GM12801 (cell line): Measurements from ENCODE around the gene ARSB.

Experiments
- TF ChIP-seq, protein P1 (sequence below): IDR thresholded peaks from one replicate; pipeline ENCODE4 v1.5.1; 2011; ENCODE audit warnings: control low read depth; ENCODE audit not compliant: insufficient read length; ENCODE audit errors: extremely low read depth

Gene ARSB

DNA sequence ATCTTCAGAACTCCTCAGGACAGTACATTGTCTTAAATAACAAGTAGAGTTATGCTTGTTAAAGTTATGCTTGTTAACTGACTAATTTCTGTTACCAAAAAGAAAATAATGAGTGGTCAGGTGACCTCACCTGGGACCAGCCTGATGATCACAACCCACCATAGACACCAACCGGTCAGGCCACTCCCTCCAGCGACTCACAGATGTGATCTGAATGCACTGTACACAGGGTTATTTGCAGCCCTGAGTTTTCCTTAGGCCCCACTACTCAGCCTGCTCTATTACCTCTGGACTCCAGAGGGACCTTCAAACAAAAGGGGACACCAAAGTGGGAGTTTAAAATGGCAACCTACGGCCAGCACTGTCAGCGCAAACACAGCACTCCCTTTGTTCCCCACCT lies 55.3 kb downstream of the ARSB start:
- TF ChIP-seq, protein P1, sequence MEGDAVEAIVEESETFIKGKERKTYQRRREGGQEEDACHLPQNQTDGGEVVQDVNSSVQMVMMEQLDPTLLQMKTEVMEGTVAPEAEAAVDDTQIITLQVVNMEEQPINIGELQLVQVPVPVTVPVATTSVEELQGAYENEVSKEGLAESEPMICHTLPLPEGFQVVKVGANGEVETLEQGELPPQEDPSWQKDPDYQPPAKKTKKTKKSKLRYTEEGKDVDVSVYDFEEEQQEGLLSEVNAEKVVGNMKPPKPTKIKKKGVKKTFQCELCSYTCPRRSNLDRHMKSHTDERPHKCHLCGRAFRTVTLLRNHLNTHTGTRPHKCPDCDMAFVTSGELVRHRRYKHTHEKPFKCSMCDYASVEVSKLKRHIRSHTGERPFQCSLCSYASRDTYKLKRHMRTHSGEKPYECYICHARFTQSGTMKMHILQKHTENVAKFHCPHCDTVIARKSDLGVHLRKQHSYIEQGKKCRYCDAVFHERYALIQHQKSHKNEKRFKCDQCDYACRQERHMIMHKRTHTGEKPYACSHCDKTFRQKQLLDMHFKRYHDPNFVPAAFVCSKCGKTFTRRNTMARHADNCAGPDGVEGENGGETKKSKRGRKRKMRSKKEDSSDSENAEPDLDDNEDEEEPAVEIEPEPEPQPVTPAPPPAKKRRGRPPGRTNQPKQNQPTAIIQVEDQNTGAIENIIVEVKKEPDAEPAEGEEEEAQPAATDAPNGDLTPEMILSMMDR, result no peak

DNA sequence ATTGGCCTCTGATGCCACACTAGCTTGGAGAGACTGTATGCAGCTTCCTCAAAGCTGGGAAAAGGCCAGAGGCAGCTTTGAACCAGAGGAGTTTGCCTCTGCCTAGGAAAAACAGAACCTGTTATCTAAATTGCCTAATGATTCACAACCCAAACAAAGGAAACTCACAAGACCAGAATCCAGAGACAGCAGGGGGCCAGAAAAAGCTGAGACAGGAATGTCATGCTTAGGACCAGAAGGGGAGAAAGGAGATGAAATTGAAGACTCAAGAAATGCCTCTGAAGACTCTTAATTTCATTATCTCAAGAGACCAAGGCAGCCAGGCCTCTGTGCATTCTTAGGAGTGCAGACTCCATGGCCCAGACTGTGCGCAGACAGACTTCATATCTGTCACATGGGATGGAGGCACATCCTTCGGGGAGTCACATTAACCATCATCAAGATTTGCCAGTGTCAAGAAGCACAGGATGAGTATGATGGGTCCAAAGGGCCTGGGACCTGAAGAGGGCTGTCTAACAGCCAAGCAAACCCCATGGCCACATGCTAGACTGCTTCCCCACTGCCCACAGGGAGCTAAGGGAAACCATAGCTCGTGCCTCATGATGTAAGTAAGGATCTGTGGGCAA lies 57.3 kb downstream of the ARSB start:
- TF ChIP-seq, protein P1, result no peak

DNA sequence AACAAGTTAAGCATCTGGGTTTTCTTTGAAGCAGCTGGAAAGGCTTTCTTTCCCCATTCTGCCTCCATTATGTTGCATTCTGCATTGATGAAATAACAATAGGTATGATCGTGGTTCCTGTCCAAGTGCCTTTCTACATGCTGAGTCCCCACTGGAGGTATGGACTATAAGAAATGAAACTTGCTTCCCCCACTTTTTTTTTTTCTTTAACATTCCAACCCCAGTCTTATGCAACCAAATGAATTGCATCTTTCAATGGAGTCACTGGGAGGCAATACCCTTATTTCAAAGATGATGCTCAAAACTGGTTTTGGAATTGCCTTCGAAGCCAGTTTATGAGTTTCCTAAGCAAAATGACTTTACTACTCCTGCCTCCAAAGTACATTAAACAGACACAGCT lies 58.9 kb downstream of the ARSB start:
- TF ChIP-seq, protein P1, result no peak

DNA sequence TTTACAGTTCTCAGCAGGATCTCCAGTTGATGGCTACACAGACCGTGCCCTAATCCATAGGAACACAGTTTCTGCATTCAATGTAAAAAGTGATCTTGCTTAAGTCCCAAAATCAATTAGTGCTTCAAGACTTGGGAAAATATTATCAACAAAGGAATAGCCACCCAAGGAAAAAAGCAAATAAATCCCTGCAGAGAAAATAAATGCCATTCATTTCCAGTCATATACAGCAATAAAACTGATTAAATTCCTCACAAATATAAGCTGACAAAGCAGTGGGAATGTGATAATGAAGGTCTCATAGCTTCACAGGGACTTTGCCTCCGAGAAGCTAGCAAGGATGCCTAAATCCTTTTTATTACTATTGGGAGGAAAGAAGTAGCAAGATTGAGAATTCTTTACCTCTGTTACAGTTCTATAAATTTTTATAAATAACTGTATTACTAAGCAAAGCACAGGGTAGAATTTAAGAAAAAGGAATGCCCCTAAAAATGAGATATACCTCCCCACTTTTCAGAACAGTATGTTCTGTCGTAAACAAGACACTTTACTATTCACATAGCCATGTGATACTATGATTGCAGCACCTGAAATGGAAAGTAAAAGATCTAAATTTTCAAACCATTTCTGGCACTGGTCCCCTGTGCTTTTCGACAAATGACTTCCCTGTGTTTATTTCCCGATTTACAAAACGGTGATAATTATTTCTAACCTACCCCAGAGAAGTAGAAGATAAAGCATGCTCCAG lies 59.8 kb downstream of the ARSB start:
- TF ChIP-seq, protein P1, result no peak

DNA sequence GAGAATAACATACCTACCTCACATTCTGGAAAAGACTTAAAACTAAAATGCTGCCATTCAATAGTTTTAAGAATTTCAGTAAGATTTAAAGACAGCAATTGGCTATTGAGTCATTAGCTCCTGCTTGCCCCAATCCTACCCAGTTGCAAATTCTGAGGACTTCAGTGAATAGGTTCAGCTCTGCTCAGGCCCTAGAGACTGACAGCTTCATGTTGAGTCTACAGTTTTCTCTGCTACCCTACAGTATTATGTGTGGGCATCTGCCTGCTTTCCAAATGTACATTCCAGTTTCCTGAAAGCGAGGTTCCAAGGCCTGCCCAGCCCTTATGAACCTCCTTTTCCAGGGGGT lies 61.5 kb downstream of the ARSB start:
- TF ChIP-seq, protein P1, result no peak

DNA sequence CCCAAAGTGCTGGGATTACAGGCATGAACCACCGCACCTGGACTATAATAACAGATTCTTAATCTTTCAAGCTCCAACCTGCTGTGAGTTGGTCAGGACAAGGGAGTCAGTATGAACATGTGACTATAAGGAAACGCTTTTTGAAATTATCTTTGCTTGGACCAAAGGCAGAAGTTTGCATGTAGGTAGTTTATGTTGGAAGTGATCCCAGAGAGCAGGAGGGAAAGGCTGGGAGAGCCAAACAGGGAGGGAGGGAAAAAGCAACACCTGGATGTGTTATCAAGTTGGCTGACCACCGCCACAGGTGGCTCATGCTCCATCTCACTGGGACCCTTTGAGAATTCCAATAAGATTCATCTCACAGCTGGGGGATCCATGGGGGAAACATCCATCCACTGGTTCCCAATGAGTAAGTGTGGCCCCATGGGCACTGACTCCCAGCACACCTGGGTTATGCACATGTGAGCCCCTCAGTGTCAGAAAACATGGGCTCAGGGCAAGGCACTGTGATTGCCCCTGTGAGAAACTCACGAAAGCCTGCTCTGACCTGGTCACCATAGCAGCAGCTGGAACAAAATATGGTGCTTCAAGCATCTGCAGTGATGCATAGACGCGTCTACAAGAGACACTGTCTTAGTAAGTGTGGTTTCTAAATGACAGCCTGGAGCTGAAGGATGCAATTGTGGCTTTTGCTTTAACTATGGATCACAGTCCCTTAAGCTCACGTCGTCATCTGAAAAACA lies 62.1 kb downstream of the ARSB start:
- TF ChIP-seq, protein P1, result no peak

DNA sequence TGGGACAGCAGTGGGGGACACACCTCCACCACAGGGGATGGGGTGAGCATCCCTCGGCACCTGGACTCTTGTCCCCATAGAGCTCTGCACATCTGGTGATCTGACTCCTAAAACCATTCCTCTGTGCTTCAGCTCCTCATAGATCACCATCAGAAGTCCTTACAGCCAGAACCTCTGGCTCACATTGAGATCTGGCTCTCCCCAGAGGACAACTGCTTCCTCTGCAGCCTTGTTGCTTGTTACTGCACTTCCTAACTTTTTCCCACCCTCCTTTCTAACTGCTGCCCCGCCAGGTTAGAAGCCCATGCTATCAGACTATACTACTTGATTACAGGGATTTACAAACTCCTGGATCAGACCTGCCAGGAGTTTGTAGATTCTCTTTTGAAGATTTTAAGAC lies 64.5 kb downstream of the ARSB start:
- TF ChIP-seq, protein P1, result no peak
